ENCODE results near the gene GRIN2D. TPM values are rescaled to one million over a fixed set of nuclear protein-coding genes. Genes with fewer than 3 reads are reported as not detected.

GRIN2D gene
- total RNA-seq, 1 donor from 2014 or later = under 0.01 TPM

GRCh38 chr19:48421548-48421947 lies 28.1 kb downstream of the GRIN2D start:
- Histone ChIP-seq H3K36me3 (ENCODE audit: control insufficient read depth, insufficient read depth, low read length) (no peaks in the 10 kb centered on the region), H3K4me3 (ENCODE audit: low read depth, low read length) (no peak overlapping the region), H3K27me3 (ENCODE audit: control insufficient read depth, insufficient read depth, low read length) (peaks cover 3% of the 10 kb centered on the region)
- TF ChIP-seq CTCF (IDR thresholded peaks at IDR 0.05; ENCODE audit: insufficient read depth, low read length, severe bottlenecking) = no peak
- no peak for FAIRE-seq
- DNase-seq (ENCODE audit: low read depth) = no peak

GRCh38 chr19:48424694-48425219 lies 31.3 kb downstream of the GRIN2D start:
- FAIRE-seq (no peak), DNase-seq (ENCODE audit: low read depth) (peak; percentile 50)
- Histone ChIP-seq H3K4me3 (ENCODE audit: low read depth, low read length) (no peak overlapping the region), H3K27me3 (ENCODE audit: control insufficient read depth, insufficient read depth, low read length) (no peaks in the 10 kb centered on the region), H3K36me3 (ENCODE audit: control insufficient read depth, insufficient read depth, low read length) (no peaks in the 10 kb centered on the region)
- TF ChIP-seq CTCF (IDR thresholded peaks at IDR 0.05; ENCODE audit: insufficient read depth, low read length, severe bottlenecking) = no peak

- TF ChIP-seq CTCF (IDR thresholded peaks at IDR 0.05; ENCODE audit: insufficient read depth, low read length, severe bottlenecking) = no peak
- Histone ChIP-seq H3K27me3 (ENCODE audit: control insufficient read depth, insufficient read depth, low read length) (no peaks in the 10 kb centered on the region), H3K4me3 (ENCODE audit: low read depth, low read length) (no peak overlapping the region), H3K36me3 (ENCODE audit: control insufficient read depth, insufficient read depth, low read length) (no peaks in the 10 kb centered on the region)
- FAIRE-seq = no peak
- no peak for DNase-seq (ENCODE audit: low read depth)
These were observed 35.2 kb downstream of the GRIN2D start for GRCh38 chr19:48428670-48429069.

GRCh38 chr19:48433337-48433736 lies 39.9 kb downstream of the GRIN2D start:
- no peak for DNase-seq (ENCODE audit: low read depth)
- FAIRE-seq = no peak
- TF ChIP-seq CTCF (IDR thresholded peaks at IDR 0.05; ENCODE audit: insufficient read depth, low read length, severe bottlenecking) = no peak

GRCh38 chr19:48436586-48436985 lies 43.1 kb downstream of the GRIN2D start:
- peaks cover 1% of the 10 kb centered on the region for H3K27me3 ChIP-seq (ENCODE audit: control insufficient read depth, insufficient read depth, low read length)
- FAIRE-seq = no peak

More at GRCh38 chr19:48433337-48433736, 39.9 kb downstream of the GRIN2D start:
- Histone ChIP-seq H3K36me3 (ENCODE audit: control insufficient read depth, insufficient read depth, low read length) (no peaks in the 10 kb centered on the region), H3K4me3 (ENCODE audit: low read depth, low read length) (no peak overlapping the region), H3K27me3 (ENCODE audit: control insufficient read depth, insufficient read depth, low read length) (no peaks in the 10 kb centered on the region)

More at GRCh38 chr19:48436586-48436985, 43.1 kb downstream of the GRIN2D start:
- no peaks in the 10 kb centered on the region for H3K36me3 ChIP-seq (ENCODE audit: control insufficient read depth, insufficient read depth, low read length)
- DNase-seq (ENCODE audit: low read depth) = no peak
- no peak for TF ChIP-seq CTCF (IDR thresholded peaks at IDR 0.05; ENCODE audit: insufficient read depth, low read length, severe bottlenecking)
- no peak overlapping the region for H3K4me3 ChIP-seq (ENCODE audit: low read depth, low read length)

All from bronchial epithelial cell (primary cell).